Activated gamma-delta T cell treated with Interleukin-2 at 50 U/mL for 16 hours (primary cell): ENCODE data around the gene DGKD.
A peak's percentile ranks its signal among the peaks of the same experiment; 100 is the strongest.

ENCODE experiments used
- DNase-seq: peaks from one replicate; pipeline ENCODE4 v3.0.0-alpha.2; 2020

Gene DGKD

GRCh38 chr2:233433794-233434193, 79.5 kb downstream of the DGKD start:
- DNase-seq, result no peak

- no peak for DNase-seq
Measured at GRCh38 chr2:233434666-233435330, 80.5 kb downstream of the DGKD start.

- DNase-seq, result no peak
Measured at GRCh38 chr2:233435436-233436190, 81.3 kb downstream of the DGKD start.

- no peak for DNase-seq
Measured at GRCh38 chr2:233436191-233436581, 81.9 kb downstream of the DGKD start.

GRCh38 chr2:233436691-233437438, 82.6 kb downstream of the DGKD start:
- no peak for DNase-seq

GRCh38 chr2:233437439-233437955, 83.2 kb downstream of the DGKD start:
- DNase-seq, result no peak

GRCh38 chr2:233438573-233439147, 84.4 kb downstream of the DGKD start:
- no peak for DNase-seq

GRCh38 chr2:233439191-233439590, 84.9 kb downstream of the DGKD start:
- no peak for DNase-seq

- no peak for DNase-seq
Measured at GRCh38 chr2:233440314-233440713, 86.0 kb downstream of the DGKD start.

- DNase-seq, result no peak
Measured at GRCh38 chr2:233440714-233441113, 86.4 kb downstream of the DGKD start.

- no peak for DNase-seq
Measured at GRCh38 chr2:233441161-233442027, 87.1 kb downstream of the DGKD start.

- no peak for DNase-seq
Measured at GRCh38 chr2:233442028-233442310, 87.7 kb downstream of the DGKD start.

- peak; percentile 82 for DNase-seq
Measured at GRCh38 chr2:233443511-233444183, 89.4 kb downstream of the DGKD start.

- no peak for DNase-seq
Measured at GRCh38 chr2:233444501-233444900, 90.2 kb downstream of the DGKD start.

- no peak for DNase-seq
Measured at GRCh38 chr2:233445152-233445830, 91.0 kb downstream of the DGKD start.

- DNase-seq, result no peak
Measured at GRCh38 chr2:233446121-233446520, 91.8 kb downstream of the DGKD start.

GRCh38 chr2:233446606-233447305, 92.5 kb downstream of the DGKD start:
- no peak for DNase-seq

- no peak for DNase-seq
Measured at GRCh38 chr2:233447506-233448219, 93.4 kb downstream of the DGKD start.

- DNase-seq, result no peak
Measured at GRCh38 chr2:233448220-233448559, 93.9 kb downstream of the DGKD start.

- no peak for DNase-seq
Measured at GRCh38 chr2:233448575-233448974, 94.3 kb downstream of the DGKD start.
